ENCODE results near the gene ATP11A.
"Not testable (repeated sequence)": the region's sequence is repeated elsewhere in the genome, so short reads cannot be mapped to it uniquely, and the experiment has no call there.

The ATP11A gene

GRCh38 chr13:112837371-112838037 lies 147.7 kb downstream of the ATP11A start:
- H3K27me3 ChIP-seq (ENCODE audit: low read depth, low read length) = no peaks in the 10 kb centered on the region
- no peaks in the 10 kb centered on the region for H3K9me3 ChIP-seq (ENCODE audit: control insufficient read depth in 1 of 2, low read length in 2 of 2)
- H3K36me3 ChIP-seq (ENCODE audit: control insufficient read depth in 1 of 2, insufficient read depth in 2 of 2, low read length in 2 of 2) = peaks cover 33 to 58% of the 10 kb centered on the region in 2 donors
- H3K27ac ChIP-seq (ENCODE audit: low read length) = no peak overlapping the region
- H3K4me1 ChIP-seq (ENCODE audit: control insufficient read depth in 1 of 2, insufficient read depth in 2 of 2, low read length in 2 of 2) = peaks cover 0 to 5% of the 10 kb centered on the region in 2 donors
- no peak overlapping the region for H3K4me3 ChIP-seq (ENCODE audit: low read depth in 1 of 2, low read length in 2 of 2)

- peaks cover 31 to 55% of the 10 kb centered on the region in 2 donors for H3K36me3 ChIP-seq (ENCODE audit: control insufficient read depth in 1 of 2, insufficient read depth in 2 of 2, low read length in 2 of 2)
- H3K27me3 ChIP-seq (ENCODE audit: low read depth, low read length) = no peaks in the 10 kb centered on the region
- no peak overlapping the region for H3K4me3 ChIP-seq (ENCODE audit: low read depth in 1 of 2, low read length in 2 of 2)
These were observed 148.4 kb downstream of the ATP11A start for GRCh38 chr13:112838038-112838841.

GRCh38 chr13:112838842-112839117 lies 148.9 kb downstream of the ATP11A start:
- H3K4me1 ChIP-seq (ENCODE audit: control insufficient read depth in 1 of 2, insufficient read depth in 2 of 2, low read length in 2 of 2) = peaks cover 0 to 5% of the 10 kb centered on the region in 2 donors
- H3K36me3 ChIP-seq (ENCODE audit: control insufficient read depth in 1 of 2, insufficient read depth in 2 of 2, low read length in 2 of 2) = peaks cover 33 to 54% of the 10 kb centered on the region in 2 donors
- no peaks in the 10 kb centered on the region for H3K27me3 ChIP-seq (ENCODE audit: low read depth, low read length)

More at GRCh38 chr13:112838038-112838841, 148.4 kb downstream of the ATP11A start:
- H3K27ac ChIP-seq (ENCODE audit: low read length) = no peak overlapping the region
- no peaks in the 10 kb centered on the region for H3K9me3 ChIP-seq (ENCODE audit: control insufficient read depth in 1 of 2, low read length in 2 of 2)
- peaks cover 0 to 5% of the 10 kb centered on the region in 2 donors for H3K4me1 ChIP-seq (ENCODE audit: control insufficient read depth in 1 of 2, insufficient read depth in 2 of 2, low read length in 2 of 2)

GRCh38 chr13:112839356-112840105 lies 149.7 kb downstream of the ATP11A start:
- no peaks in the 10 kb centered on the region for H3K9me3 ChIP-seq (ENCODE audit: control insufficient read depth in 1 of 2, low read length in 2 of 2)
- H3K4me1 ChIP-seq (ENCODE audit: control insufficient read depth in 1 of 2, insufficient read depth in 2 of 2, low read length in 2 of 2) = peaks cover 0 to 5% of the 10 kb centered on the region in 2 donors
- H3K27ac ChIP-seq (ENCODE audit: low read length) = no peak overlapping the region
- no peaks in the 10 kb centered on the region for H3K27me3 ChIP-seq (ENCODE audit: low read depth, low read length)
- peaks cover 32 to 52% of the 10 kb centered on the region in 2 donors for H3K36me3 ChIP-seq (ENCODE audit: control insufficient read depth in 1 of 2, insufficient read depth in 2 of 2, low read length in 2 of 2)
- H3K4me3 ChIP-seq (ENCODE audit: low read depth in 1 of 2, low read length in 2 of 2) = no peak overlapping the region

More at GRCh38 chr13:112838842-112839117, 148.9 kb downstream of the ATP11A start:
- Histone ChIP-seq H3K27ac (ENCODE audit: low read length) (no peak overlapping the region), H3K9me3 (ENCODE audit: control insufficient read depth in 1 of 2, low read length in 2 of 2) (no peaks in the 10 kb centered on the region), H3K4me3 (ENCODE audit: low read depth in 1 of 2, low read length in 2 of 2) (no peak overlapping the region)

- Histone ChIP-seq H3K36me3 (ENCODE audit: control insufficient read depth in 1 of 2, insufficient read depth in 2 of 2, low read length in 2 of 2) (peaks cover 22 to 40% of the 10 kb centered on the region in 2 donors), H3K4me3 (ENCODE audit: low read depth in 1 of 2, low read length in 2 of 2) (no peak overlapping the region), H3K4me1 (ENCODE audit: control insufficient read depth in 1 of 2, insufficient read depth in 2 of 2, low read length in 2 of 2) (peaks cover 0 to 5% of the 10 kb centered on the region in 2 donors), H3K27me3 (ENCODE audit: low read depth, low read length) (no peaks in the 10 kb centered on the region), H3K9me3 (ENCODE audit: control insufficient read depth in 1 of 2, low read length in 2 of 2) (no peaks in the 10 kb centered on the region), H3K27ac (ENCODE audit: low read length) (no peak overlapping the region)
These were observed 150.8 kb downstream of the ATP11A start for GRCh38 chr13:112840472-112841302.

- not testable (repeated sequence) for H3K4me1 ChIP-seq (ENCODE audit: control insufficient read depth in 1 of 2, insufficient read depth in 2 of 2, low read length in 2 of 2); H3K4me3 ChIP-seq (ENCODE audit: low read depth in 1 of 2, low read length in 2 of 2); H3K27me3 ChIP-seq (ENCODE audit: low read depth, low read length); H3K9me3 ChIP-seq (ENCODE audit: control insufficient read depth in 1 of 2, low read length in 2 of 2); H3K27ac ChIP-seq (ENCODE audit: low read length)
- H3K36me3 ChIP-seq (ENCODE audit: control insufficient read depth in 1 of 2, insufficient read depth in 2 of 2, low read length in 2 of 2) = peaks cover 19 to 40% of the 10 kb centered on the region in 2 donors
These were observed 151.6 kb downstream of the ATP11A start for GRCh38 chr13:112841303-112842015.

- H3K4me1 ChIP-seq (ENCODE audit: control insufficient read depth in 1 of 2, insufficient read depth in 2 of 2, low read length in 2 of 2) = no peaks in the 10 kb centered on the region
- no peaks in the 10 kb centered on the region for H3K9me3 ChIP-seq (ENCODE audit: control insufficient read depth in 1 of 2, low read length in 2 of 2)
- no peak overlapping the region for H3K4me3 ChIP-seq (ENCODE audit: low read depth in 1 of 2, low read length in 2 of 2)
- H3K27me3 ChIP-seq (ENCODE audit: low read depth, low read length) = no peaks in the 10 kb centered on the region
- peaks cover 18 to 41% of the 10 kb centered on the region in 2 donors for H3K36me3 ChIP-seq (ENCODE audit: control insufficient read depth in 1 of 2, insufficient read depth in 2 of 2, low read length in 2 of 2)
- no peak overlapping the region for H3K27ac ChIP-seq (ENCODE audit: low read length)
These were observed 152.6 kb downstream of the ATP11A start for GRCh38 chr13:112842343-112842856.

- H3K36me3 ChIP-seq (ENCODE audit: control insufficient read depth in 1 of 2, insufficient read depth in 2 of 2, low read length in 2 of 2) = peaks cover 23 to 47% of the 10 kb centered on the region in 2 donors
- no peak overlapping the region for H3K27ac ChIP-seq (ENCODE audit: low read length)
- H3K9me3 ChIP-seq (ENCODE audit: control insufficient read depth in 1 of 2, low read length in 2 of 2) = no peaks in the 10 kb centered on the region
- H3K4me1 ChIP-seq (ENCODE audit: control insufficient read depth in 1 of 2, insufficient read depth in 2 of 2, low read length in 2 of 2) = no peaks in the 10 kb centered on the region
- no peak overlapping the region for H3K4me3 ChIP-seq (ENCODE audit: low read depth in 1 of 2, low read length in 2 of 2)
- no peaks in the 10 kb centered on the region for H3K27me3 ChIP-seq (ENCODE audit: low read depth, low read length)
These were observed 153.1 kb downstream of the ATP11A start for GRCh38 chr13:112842931-112843391.

GRCh38 chr13:112843392-112844111 lies 153.7 kb downstream of the ATP11A start:
- H3K27me3 ChIP-seq (ENCODE audit: low read depth, low read length) = no peaks in the 10 kb centered on the region
- H3K4me1 ChIP-seq (ENCODE audit: control insufficient read depth in 1 of 2, insufficient read depth in 2 of 2, low read length in 2 of 2) = no peaks in the 10 kb centered on the region
- peaks cover 22 to 45% of the 10 kb centered on the region in 2 donors for H3K36me3 ChIP-seq (ENCODE audit: control insufficient read depth in 1 of 2, insufficient read depth in 2 of 2, low read length in 2 of 2)
- H3K9me3 ChIP-seq (ENCODE audit: control insufficient read depth in 1 of 2, low read length in 2 of 2) = no peaks in the 10 kb centered on the region
- no peak overlapping the region for H3K4me3 ChIP-seq (ENCODE audit: low read depth in 1 of 2, low read length in 2 of 2)
- H3K27ac ChIP-seq (ENCODE audit: low read length) = no peak overlapping the region

GRCh38 chr13:112844411-112844810 lies 154.6 kb downstream of the ATP11A start:
- Histone ChIP-seq H3K36me3 (ENCODE audit: control insufficient read depth in 1 of 2, insufficient read depth in 2 of 2, low read length in 2 of 2) (peaks cover 13 to 36% of the 10 kb centered on the region in 2 donors), H3K9me3 (ENCODE audit: control insufficient read depth in 1 of 2, low read length in 2 of 2) (no peaks in the 10 kb centered on the region), H3K27ac (ENCODE audit: low read length) (no peak overlapping the region), H3K4me3 (ENCODE audit: low read depth in 1 of 2, low read length in 2 of 2) (no peak overlapping the region), H3K4me1 (ENCODE audit: control insufficient read depth in 1 of 2, insufficient read depth in 2 of 2, low read length in 2 of 2) (no peaks in the 10 kb centered on the region), H3K27me3 (ENCODE audit: low read depth, low read length) (no peaks in the 10 kb centered on the region)

Measured in muscle layer of duodenum (tissue), 2 donors.